Measurements from ENCODE around the gene C12orf42.
"Not testable (repeated sequence)": the region's sequence is repeated elsewhere in the genome, so short reads cannot be mapped to it uniquely, and the experiment has no call there.

The C12orf42 gene

DNA sequence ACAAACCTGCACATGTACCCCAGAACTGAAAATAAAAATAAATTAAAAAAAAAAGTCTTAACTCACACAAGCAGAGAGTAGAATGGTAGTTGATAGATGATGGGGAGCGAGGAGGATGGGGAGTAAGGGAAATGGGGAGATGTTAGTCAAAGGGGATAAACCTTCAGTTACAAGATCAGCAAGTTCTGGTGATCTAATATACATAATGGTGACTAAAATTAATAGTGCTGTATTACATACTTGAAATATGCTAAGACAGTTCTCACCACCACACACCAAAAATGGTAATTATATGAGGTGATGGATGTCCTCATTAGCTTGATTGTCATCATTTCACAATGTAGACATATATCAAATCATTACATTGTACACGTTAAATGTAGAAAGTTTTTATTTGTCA lies 3.2 kb upstream of the C12orf42 start:
- in situ Hi-C loops (cut with MboI; ENCODE audit: low sequenced_read_pairs) = no loop called here

DNA sequence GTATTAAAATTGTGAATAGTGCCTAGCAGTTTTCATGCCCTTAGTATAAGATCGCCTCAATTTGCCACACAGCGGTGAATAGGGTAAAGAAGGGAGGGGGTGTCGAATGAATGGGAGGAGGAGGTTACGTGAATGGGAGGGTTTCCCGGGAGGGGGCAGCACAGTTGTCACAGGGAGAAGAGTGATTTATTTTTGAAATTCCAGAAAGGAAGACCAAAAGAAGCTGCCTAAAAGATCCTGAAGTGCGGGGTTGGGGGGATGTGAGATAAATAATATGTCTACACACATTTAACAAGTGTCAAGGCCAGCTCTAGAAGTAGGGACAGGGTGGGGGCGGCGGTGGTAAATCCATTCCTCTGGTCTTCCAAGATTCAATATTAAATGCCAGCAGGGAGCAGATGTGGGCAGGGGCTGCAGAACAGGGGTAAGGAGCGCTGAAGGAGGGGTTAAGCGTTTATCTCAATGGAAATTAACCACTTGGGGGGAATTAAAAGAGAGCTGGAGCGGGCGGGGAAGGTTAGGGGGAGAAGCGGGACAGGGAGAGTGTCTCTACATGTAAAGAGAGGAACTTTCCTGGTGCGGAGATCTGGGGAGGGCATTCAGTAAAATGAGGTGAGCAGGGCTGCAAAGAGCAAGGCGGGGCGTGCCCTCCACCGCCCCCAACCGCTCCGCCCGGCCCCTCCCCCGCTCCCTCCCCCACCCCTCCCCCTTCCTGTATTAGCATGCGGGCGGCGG lies 867 bp downstream of the C12orf42 start:
- in situ Hi-C loops (cut with MboI; ENCODE audit: low sequenced_read_pairs) = no loop called here

DNA sequence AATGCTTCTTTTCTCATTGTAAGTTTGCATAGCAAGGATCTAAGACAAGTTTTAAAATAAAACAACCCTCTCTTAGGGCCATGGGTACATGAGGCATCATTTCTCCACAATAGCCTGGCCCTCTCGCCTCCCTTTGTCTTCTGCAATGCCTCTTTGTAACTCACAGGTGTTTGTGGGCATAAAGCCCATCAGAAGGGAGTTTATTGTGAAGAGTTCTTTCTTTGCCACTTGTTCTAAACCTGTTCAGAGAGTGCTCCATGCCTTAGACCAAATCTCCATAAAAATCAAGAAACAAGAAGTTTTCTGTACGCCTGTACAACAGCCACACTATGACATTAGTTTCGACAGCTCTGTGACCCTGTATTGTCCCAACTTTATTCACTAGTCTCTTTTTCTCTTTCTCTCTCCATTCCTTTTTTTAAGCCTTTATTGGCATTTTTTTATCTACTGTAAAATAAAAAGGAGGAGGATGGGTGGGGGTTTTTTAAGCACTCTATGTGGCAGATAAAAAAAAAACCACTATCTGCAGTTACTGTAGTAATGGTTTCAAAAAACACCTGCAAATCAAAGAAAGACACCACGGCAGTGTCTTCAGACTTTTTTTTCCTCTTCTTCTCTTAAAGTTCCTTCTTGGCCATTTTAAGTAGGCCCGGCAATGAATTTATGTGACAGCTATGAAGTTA lies 1.6 kb downstream of the C12orf42 start:
- in situ Hi-C loops (cut with MboI; ENCODE audit: low sequenced_read_pairs) = no loop called here

DNA sequence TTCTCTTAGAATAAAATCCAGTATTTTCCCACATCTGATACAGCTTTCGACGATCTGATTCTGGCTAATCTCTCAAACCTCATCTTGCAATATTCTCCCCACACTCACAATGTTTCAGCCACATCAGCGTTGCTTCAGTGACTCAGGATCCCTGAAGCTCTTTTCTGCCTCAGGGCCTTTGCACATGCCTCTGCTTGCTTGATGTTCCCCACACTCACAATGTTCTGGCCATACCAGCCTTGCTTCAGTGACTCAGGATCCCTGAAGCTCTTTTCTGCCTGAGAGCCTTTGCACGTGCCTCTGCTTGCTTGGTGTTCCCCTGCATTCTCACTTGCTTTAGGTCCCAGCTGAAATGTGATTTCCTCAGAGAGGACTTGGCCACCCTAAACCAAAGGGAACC lies 2.6 kb downstream of the C12orf42 start:
- in situ Hi-C loops (cut with MboI; ENCODE audit: low sequenced_read_pairs) = no loop called here

DNA sequence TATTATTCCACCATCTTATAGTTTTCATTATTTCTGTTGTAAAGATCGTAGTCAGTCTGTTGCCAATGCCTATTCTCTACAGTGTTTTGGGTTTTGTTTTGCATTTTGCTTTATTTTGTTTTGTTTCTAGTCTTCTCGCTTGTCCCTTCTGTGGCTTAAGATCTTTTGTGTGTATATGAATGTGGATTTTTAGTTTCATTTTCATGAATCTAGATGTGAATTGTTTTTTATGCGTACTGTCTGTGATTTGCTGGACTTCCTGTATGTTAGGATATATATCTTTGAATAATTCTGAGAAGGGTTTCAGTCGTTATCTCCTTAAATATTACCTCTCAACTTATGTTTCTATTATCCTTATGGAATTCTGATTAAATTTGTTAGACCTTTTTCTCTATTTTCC lies 13.4 kb downstream of the C12orf42 start:
- in situ Hi-C loops (cut with MboI; ENCODE audit: low sequenced_read_pairs) = no loop called here

DNA sequence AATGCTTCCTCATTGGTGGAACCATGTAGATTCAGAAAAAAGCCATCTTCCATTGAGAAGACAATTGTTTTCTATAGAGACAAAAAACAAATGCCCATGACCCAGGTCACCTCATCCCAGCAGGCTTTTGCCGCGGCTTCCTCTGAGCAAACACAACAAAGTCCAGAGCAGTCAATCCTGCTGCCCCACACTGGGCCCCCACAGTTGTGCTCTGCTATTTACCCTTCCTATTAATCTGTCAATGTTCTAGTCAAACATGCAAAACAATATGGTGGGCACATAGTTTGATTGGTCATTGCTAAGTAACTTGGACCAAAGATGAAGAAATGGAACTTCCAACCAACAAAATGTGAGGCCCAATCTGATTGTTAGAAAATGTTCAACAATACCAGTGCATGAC lies 20.7 kb downstream of the C12orf42 start:
- in situ Hi-C loops (cut with MboI; ENCODE audit: low sequenced_read_pairs) = no loop called here

DNA sequence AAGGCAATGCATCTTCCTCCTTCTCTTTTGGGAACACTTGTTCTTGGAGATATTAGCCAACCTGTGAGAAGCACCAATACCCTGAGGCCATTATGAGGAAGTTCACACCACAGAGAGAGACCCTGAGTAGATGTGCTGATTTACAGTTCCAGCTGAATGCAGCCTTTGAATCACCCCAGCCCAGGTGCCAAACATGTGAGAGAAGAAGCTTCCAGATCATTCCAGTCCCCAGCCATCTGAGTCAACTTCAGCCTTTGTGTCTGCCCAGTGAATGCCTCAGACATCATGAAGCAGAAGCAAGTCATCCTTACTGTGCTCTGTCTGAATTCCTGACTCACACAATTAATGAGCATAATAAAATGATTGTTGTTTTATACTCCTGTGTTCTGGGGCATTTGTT lies 25.1 kb downstream of the C12orf42 start:
- in situ Hi-C loops (cut with MboI; ENCODE audit: low sequenced_read_pairs) = no loop called here

DNA sequence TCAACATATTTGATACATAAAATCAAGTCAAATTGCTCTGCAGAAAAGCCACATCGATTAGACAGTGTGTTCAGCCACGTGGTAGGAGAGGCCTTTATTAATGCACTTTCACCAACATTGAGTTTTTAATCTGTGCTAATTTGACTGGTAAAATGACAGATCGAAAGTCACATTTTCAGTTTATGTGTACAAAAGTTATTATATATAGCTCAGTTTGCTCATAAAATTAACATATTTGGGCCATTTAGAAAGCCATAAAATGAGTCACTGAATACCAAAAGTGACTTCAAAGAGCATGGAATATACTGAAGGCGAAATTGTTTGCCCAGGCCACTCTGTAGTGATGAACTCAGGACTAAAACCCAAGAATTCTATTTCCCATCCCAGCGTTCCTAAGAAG lies 26.0 kb downstream of the C12orf42 start:
- in situ Hi-C loops (cut with MboI; ENCODE audit: low sequenced_read_pairs) = no loop called here

DNA sequence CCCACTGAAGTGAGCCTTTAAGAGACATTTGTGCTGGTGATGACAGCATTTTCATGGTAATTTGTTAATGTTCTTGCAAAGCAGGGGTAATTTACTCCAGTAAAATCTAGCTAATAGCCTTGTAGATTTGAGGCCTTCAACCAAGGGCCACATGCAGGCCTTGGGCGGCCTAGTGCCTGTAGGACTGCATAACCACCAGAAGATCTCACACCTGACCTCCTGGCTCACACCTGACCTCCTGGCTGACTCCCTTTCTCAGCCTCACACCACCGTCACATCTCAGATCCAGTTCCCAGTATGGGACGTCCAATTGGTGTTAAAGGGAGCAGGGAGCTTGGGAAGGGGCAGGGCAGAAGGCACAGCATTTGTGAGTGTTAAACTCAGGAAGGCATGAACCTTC lies 26.9 kb downstream of the C12orf42 start:
- in situ Hi-C loops (cut with MboI; ENCODE audit: low sequenced_read_pairs) = no loop called here

DNA sequence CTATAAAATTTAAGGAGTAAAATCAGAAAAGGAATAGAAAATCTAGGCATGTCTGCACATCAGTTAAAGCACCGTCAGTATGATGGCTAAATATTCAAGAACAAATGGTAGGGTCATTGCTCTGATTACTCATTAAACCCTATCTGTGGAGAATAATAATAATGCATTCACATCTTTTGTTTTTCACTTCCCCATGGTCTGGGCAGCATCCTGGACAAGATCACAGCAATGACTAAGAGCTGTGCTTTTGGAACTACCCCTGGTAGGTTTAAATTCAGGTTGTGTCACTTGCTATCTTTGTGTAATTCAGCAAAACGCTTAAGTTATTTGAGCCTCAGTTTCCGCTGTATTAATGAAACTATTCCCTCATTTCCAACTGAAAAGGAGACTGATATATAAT lies 33.1 kb downstream of the C12orf42 start:
- in situ Hi-C loops (cut with MboI; ENCODE audit: low sequenced_read_pairs) = no loop called here

DNA sequence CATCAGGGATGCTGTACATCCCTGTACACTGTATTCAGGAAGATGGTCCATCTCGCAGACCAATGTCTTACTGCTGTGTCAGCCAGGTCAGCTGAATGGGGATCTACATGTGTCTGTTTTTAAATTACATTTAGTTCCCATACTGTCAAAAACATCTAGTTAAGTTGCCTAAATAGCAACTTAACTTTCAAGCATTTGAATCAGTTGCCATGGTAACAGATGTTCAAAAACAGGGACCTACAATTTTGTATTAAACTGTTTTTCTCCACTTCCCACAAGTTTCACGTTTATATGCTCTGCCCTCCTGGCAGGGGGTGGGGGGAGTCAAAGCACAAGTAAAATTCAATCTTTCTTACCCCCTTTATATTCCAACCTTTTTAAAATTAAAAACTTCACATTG lies 38.3 kb downstream of the C12orf42 start:
- in situ Hi-C loops (cut with MboI; ENCODE audit: low sequenced_read_pairs) = no loop called here

DNA sequence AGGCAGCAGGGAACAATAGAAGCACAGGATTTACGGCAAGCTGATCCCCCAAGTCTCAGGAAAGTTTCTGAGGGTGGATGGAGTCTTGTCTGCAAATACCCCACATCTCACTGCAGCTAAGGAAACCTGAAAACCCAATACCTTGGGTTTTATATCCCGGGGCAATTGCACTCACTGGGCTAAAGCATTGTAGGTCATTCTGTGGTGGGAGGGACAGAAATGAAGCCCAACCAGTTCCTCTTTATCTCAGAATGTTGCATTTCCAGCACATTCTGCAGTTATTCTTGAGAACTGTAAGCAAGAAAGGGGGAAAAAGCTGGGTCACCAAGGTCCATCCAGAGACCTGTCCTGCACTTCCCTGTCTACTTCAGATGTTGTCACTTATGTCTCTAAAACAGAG lies 39.8 kb downstream of the C12orf42 start:
- in situ Hi-C loops (cut with MboI; ENCODE audit: low sequenced_read_pairs) = no loop called here

DNA sequence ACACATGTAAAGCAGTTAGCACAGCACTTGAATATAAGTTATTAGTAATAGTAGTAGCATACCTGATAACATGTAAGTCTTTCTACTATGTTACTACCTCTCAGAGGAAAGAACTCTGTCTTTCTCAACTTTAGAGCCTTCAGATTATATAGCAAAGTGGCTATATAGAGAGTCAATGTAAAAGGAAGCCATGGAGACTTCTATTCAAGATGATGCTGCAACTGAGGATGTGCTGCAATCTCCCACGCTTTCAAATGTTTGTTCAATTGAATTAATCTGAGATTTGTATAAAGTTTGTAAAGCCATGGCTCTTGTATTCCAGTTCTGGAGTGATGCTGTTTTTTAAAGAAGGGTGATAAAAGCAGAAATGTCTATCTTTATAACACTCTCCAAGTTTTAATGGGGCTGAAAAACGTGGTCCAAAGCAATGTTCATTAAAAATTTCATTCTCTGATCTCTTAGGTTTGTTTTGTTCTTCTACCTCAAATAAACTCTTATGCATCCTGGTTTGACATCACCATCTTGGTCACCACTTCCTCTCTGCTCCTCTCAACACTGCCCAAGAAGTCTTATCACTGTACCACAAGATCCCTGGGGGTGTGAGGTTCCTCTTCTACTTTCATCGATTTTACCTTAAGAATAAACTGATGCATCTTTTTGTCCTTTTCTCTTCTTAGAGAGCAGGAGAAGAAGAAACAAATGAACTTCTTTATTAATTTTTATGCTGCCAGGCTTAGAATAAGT lies 40.6 kb downstream of the C12orf42 start:
- in situ Hi-C loops (cut with MboI; ENCODE audit: low sequenced_read_pairs) = no loop called here

DNA sequence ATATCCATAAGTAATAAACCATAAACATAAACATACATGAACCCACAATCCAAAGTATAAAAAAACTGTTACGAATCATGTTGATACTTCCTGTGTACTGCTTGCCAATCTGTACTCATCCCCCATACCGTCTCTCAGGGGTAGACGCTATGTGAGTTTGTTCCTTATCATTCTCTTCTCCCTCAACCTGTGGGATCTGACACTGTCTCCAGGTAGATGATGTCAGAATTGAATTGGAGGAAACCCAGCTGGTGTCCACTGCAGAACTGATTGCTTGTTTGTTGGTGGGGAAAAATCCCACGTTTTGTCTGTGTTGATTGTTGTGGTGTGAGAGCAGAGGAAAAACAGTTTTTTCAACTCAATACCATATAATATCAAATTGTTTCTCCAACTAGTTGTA lies 50.8 kb downstream of the C12orf42 start:
- in situ Hi-C loops (cut with MboI; ENCODE audit: low sequenced_read_pairs) = no loop called here

DNA sequence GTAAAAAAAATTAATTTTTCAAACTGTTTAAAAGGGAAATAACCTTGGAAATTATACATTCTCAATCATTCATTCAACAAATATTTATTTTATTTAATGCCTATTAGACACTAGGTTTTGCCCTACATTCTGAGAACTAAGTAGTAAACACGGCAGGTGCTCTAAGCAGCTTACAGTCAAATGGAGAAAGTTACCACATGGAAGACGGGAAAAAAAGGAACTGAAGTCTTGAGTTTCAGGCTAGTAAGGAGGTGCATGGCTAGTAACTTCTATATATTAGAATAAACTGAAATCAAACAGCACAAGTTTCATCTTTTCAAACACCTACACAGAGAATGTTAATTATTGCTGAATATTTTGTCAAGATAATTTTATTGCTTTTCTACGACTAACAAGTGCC lies 52.9 kb downstream of the C12orf42 start:
- in situ Hi-C loops (cut with MboI; ENCODE audit: low sequenced_read_pairs) = no loop called here

DNA sequence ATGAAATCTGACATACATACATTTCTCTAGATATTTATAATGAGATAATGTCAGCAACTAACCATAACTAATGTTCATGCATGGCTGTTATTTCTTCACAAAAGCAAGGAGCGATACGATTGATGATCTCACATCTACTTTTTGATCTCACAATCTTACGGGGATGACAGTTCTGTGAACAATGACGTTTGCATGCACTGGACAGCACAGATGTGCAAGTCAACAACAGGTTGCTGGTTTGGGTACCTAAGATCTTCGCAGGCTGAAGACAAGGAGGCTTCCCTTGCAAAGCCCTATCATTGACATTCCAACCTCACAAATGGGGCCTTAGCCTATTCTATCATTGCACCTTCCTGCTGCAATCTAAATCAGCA lies 53.6 kb downstream of the C12orf42 start:
- in situ Hi-C loops (cut with MboI; ENCODE audit: low sequenced_read_pairs) = no loop called here

DNA sequence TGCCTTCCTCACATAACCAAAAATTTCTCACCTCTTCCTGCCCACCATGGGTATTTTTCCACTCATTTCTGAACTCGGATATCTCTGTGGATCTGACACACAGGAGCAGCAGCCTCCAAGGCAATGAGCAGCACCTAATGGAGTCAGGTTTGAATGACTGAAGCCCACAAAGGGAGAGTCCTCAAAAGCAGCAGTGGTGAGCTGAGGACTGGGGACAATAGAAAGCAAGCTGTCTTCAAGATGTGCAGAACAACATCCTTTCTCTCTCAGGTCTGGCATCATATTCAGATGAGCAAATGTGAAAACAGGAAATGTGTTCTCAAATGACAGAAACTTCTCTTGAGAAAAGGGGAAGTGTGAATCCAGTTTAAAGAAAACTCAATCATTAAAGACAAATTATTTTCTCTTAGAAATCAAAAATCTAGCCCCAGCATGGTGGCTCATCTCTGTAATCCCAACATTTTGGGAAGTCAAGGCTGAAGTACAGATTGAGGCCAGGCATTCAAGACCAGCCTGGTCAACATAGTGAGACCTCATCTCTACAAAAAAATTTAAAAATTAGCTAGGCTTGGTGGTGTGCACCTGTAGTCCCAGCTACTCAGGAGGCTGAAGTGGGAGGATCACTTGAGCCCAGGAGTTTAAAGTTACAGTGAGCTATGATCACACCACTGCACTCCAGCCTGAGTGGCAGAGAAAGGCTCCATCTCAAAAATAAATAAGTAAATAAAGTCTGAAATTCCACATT lies 54.2 kb downstream of the C12orf42 start:
- in situ Hi-C loops (cut with MboI; ENCODE audit: low sequenced_read_pairs) = no loop called here

DNA sequence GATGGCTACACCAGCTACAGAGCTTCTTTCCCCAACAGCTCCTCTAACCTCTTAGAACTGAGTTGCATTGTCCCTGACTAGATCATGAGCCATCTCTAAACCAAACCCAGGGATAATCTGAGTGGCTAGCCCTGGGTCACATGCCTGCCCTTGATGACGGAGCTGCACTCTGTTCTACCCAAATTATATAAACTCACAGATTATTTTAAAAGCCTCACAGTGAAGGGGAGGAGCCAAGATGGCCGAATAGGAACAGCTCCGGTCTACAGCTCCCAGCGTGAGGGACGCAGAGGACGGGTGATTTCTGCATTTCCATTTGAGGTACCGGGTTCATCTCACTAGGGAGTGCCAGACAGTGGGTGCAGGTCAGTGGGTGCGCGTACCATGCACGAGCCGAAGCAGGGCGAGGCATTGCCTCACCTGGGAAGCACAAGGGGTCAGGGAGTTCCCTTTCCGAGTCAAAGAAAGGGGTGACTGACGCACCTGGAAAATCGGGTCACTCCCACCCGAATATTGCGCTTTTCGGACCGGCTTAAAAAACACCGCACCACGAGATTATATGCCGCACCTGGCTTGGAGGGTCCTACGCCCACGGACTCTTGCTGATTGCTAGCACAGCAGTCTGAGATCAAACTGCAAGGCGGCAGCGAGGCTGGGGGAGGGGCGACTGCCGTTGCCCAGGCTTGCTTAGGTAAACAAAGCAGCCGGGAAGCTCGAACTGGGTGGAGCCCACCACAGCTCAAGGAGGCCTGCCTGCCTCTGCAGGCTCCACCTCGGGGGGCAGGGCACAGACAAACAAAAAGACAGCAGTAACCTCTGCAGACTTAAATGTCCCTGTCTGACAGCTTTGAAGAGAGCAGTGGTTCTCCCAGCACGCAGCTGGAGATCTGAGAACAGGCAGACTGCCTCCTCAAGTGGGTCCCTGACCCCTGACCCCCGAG lies 61.3 kb downstream of the C12orf42 start:
- in situ Hi-C loops (cut with MboI; ENCODE audit: low sequenced_read_pairs) = not testable (repeated sequence)

DNA sequence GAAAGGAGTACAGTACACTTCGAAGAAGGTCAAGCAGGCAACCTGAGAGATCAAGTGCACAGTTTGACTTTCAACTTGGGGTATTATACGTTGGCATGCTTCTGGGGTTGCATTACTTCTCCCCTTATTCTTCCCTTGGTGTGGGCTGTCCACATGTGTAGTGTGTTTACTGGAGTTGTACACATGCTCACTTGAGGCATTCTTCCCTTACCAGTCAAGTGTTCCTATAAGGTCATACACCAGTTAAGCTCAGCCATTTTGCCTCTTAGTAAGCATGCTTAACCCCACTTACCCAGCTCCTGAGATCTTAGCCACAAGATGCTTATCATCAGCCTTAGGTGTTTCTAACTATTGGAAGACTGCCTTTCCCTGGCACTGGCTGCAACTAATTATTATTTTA lies 63.8 kb downstream of the C12orf42 start:
- in situ Hi-C loops (cut with MboI; ENCODE audit: low sequenced_read_pairs) = no loop called here

DNA sequence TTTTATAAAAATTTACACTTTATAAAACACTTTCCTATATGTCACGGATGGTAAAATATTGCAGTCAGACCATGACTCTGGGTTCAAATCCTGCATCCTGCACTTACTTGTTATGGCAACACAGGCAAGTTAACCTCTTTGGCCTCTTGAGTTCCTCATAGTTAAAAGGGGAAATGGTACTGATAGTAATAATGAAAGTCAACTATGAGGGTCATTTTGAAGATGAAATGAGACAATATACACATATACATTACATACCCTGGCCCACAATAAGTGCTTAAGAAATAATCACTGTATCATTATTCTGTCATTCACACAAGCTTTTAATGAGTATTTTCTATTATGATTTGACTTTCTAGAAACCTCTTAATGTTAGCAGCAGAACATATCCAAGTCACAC lies 64.4 kb downstream of the C12orf42 start:
- in situ Hi-C loops (cut with MboI; ENCODE audit: low sequenced_read_pairs) = no loop called here
